OCI-LY7 (cell line): ENCODE results near the gene MIDN.

Source experiments
- EZH2phosphoT487 ChIP-seq: fragments of 200-600 bp; sonication (generic); IDR thresholded peaks from 2 replicates; pipeline ENCODE4 v1.6.1; 2018; ENCODE audit warnings: low read depth, borderline replicate concordance, mild to moderate bottlenecking, mixed run types, antibody characterized with exemption, low read length, moderate library complexity, mixed read lengths
- TF ChIP-seq, protein P1 (sequence below): fragments of 200-600 bp; sonication (generic); conservative IDR thresholded peaks from 2 replicates; pipeline ENCODE4 v1.5.1; 2014; ENCODE audit warnings: mild to moderate bottlenecking, antibody characterized with exemption, low read length, moderate library complexity, mixed read lengths

DNA sequence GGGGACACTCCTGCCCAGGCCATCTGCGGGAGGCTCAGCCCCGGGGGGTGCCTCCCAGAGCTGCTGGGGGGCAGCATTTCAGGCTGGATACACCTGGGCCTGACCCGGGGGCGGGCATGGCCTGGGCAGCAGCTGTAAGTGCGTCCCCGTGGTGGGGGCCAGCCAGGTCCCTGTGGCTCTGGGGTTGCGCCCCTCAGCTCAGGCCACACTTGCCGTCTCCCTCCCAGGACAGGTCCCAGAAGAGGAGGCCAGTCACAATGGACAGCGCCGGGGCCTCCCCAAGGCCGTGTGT lies 22.2 kb upstream of the MIDN start:
- TF ChIP-seq, protein P1, sequence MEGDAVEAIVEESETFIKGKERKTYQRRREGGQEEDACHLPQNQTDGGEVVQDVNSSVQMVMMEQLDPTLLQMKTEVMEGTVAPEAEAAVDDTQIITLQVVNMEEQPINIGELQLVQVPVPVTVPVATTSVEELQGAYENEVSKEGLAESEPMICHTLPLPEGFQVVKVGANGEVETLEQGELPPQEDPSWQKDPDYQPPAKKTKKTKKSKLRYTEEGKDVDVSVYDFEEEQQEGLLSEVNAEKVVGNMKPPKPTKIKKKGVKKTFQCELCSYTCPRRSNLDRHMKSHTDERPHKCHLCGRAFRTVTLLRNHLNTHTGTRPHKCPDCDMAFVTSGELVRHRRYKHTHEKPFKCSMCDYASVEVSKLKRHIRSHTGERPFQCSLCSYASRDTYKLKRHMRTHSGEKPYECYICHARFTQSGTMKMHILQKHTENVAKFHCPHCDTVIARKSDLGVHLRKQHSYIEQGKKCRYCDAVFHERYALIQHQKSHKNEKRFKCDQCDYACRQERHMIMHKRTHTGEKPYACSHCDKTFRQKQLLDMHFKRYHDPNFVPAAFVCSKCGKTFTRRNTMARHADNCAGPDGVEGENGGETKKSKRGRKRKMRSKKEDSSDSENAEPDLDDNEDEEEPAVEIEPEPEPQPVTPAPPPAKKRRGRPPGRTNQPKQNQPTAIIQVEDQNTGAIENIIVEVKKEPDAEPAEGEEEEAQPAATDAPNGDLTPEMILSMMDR, result no peak
- TF ChIP-seq EZH2phosphoT487, result no peak
